NCI-H2081 (cell line): Measurements from ENCODE around the gene RMP24.
A peak's percentile ranks its signal among the peaks of the same experiment; 100 is the strongest.
"Not testable (repeated sequence)": the region's sequence is repeated elsewhere in the genome, so short reads cannot be mapped to it uniquely, and the experiment has no call there.

ENCODE experiments used
- DNase-seq, 2 experiments: peaks; one replicate each; lab custom pipeline; 2025; lab: John Stamatoyannopoulos, UW

Gene RMP24

DNA sequence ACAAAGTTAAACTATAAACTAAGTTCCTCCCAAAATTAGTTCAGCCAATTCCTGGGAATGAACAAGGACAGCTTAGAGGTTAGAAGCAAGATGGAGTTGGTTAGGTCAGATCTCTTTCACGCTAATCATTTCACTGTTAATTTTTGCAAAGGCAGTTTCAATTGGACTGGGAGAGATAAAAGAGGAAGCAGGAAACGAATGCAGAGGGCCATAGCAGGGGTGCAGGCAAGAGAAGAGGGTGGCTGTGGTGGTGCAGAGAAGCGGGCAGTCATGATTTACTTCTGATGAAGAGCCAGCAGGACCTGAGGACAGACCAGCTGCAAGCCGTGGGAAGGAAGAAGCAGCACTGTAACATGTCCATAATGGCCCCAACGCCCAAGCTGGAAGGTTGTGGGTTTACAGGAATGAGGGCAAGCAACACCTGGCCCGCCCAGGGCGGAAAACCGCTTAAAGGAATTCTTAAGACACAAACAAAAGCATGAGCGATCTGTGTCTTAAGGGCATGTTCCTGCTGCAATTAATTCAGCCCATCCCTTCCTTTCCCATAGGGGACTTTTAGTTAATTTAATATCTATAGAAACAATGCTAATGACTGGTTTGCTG lies 4.1 kb upstream of the RMP24 start:
- DNase-seq = no peak

DNA sequence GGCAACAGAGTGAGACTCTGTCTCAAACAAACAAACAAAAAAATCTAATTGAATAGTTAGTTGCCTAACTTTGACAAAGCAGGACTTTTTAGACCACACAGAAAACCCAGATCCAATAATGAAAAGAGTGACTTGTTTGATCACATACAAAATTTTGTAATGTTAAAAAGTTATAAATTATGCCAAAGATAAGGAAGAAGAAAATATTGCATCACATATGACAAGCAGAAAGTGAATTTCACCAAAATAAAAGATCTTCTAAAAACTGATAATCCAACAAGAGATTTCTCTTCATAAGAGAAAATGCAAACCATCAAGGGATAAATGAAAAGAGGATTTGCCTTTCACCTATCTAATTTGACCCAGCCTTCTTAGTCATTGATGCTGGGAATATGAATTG lies 2.8 kb upstream of the RMP24 start:
- DNase-seq = no peak

DNA sequence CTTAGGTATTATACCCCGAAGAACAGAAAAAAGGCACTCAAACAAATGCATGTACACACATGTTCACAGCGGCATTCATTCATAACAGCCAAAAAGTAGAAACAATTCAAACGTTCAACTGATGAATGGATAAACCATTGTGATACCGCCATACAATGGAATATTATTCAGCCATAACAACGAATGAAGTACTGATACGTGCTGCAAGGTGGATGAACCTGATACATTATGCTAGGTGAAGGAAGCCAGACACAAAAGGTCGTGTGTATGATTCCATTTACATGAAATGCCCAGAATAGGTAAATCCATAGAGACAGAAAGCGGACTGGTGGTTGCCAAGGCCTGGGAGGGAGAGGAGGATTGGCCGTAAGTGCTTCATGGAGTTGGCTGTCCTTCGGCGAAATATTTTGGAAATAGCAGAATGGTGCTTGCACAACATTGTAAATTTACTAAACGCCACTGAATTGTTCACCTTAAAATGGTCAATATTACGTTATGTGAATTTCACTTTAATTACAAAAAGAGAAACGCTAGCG lies 750 bp upstream of the RMP24 start:
- DNase-seq = peak; percentile 25 to 34

DNA sequence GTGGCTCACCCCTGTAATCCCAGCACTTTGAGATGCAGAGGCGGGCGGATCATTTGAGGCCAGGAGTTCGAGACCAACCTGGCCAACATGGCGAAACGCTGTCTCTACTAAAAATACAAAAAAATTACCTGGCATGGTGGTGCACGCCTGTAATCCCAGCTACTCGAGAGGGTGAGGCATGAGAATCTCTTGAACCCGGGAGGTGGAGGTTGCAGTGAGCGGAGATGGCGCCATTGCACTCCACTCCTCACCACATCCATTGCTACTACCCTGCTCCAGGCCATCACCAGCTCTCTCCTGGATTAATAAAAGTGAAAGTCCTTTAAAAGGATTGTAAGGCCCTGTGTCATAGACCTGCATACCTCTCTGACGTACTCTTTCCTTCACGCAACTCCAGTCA lies 1.2 kb downstream of the RMP24 start:
- no peak for DNase-seq

GRCh38 chr18:35974181-35974580 lies 1.7 kb downstream of the RMP24 start:
- no peak for DNase-seq

DNA sequence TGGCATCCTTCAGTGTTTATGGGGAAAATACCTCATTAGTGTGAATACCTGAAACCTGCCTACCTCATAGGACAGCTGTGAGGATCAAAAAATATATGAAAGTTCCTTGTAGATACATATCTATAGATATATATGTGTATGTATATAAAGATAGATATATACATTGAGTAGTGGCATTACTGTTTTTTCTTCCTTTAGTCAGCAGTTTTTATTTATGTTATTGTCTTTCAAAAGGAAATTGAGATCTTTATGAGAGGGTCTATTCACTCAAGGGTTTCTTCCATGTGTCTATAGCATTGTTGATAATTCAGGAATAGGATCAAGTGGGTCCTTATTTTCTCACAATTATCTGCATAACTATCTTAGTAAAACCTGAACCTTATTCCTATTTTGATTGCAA lies 6.6 kb downstream of the RMP24 start:
- DNase-seq = no peak

GRCh38 chr18:35982409-35983114 lies 10.1 kb downstream of the RMP24 start:
- no peak for DNase-seq

GRCh38 chr18:35983147-35983546 lies 10.7 kb downstream of the RMP24 start:
- no peak for DNase-seq

GRCh38 chr18:35983818-35984217 lies 11.3 kb downstream of the RMP24 start:
- DNase-seq = no peak

DNA sequence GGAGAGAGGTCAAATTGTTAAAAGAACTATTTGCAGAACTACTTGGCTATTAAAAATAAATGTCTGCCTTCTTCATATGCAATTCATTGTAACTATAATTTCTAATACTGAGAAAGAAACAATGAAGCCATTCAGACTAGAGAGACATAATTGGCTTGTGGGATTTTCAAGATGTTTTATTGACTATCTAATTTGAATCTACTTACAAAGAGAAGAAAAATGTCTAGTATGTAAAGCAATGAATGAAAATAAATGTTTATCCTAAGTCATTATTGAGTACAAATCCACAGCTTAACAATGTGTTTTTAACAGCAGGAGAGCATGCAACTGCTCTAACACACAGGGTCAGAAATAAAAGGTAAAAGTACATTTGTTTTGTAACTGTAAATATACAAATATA lies 19.2 kb downstream of the RMP24 start:
- no peak for DNase-seq

DNA sequence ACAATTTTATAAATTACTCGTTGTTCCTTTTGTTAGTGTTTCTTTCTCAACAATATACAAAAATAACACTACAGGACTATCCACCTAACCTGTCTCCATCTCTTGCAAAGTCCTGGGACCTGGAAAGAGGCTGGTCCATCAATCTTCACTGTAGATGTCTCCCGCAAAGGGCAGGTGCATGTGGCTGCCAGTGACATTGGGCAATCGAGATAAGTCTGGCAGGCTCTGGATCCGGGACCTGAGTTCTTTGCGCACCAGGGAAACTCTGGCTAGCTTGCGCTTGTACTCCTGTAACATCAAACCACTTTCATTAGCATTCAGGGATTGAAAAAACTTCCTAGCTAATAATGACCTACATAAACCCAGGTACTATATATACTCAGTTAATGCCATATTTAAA lies 20.5 kb downstream of the RMP24 start:
- no peak for DNase-seq

GRCh38 chr18:35998967-35999366 lies 26.5 kb downstream of the RMP24 start:
- no peak for DNase-seq

- no peak for DNase-seq
These were observed 27.4 kb downstream of the RMP24 start for GRCh38 chr18:35999925-36000324.

- no peak for DNase-seq
These were observed 34.5 kb downstream of the RMP24 start for GRCh38 chr18:36006997-36007396.

GRCh38 chr18:36009214-36009613 lies 36.7 kb downstream of the RMP24 start:
- no peak for DNase-seq

DNA sequence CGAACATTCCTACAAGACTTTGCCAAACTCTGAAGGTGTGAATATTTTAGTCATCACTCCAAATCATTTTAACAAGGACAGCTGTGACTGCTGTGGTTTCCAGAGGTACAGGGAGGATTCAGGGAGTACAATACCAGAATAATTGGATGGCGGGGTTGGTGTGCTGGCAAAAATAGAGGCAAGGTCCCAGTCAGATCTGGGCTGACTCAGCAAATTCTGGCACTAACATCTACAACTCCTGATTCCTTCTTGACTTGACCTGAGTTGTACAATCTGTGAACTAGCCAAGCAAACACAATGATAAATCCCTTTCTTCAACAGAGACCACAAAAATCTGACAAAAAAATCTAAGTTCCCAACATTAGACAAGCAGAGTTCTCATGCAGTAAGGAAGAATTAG lies 40.4 kb downstream of the RMP24 start:
- DNase-seq = no peak

DNA sequence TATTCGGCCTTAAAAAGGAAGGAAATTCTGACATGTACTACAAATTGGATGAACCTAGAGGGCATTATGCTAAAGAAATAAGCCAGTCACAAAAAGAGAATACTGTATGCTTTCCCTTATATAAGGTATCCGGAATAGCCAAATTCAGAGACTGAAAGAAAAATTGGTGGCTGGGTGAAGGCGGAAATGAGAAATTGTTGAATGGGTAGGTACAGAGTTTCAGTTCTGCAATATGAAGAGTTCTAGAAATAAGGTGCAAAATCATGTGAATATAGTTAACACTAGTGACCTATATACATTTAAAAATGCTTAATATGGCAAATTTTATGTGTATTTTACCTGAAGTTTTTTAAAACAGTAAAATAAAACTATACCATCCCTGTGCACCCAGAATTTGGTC lies 43.1 kb downstream of the RMP24 start:
- DNase-seq = no peak

DNA sequence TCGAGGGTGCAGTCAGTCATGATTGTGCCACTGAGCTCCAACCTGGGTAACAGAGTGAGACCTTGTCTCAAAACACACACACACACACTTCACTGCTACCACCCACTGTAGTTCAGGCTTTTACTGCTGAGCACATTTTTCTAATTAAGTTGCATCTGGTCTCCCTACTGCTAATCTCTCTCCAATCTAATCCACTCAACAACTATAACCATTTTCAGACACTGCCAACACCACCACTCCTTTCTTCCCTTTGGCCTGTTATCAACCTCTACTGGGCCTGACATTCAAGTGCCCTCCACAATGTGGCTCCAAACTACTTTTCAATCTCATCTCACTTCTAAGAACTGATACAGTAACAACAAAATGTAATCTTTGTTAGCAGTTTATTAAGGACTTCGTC lies 44.8 kb downstream of the RMP24 start:
- no peak for DNase-seq

GRCh38 chr18:36020174-36020711 lies 47.8 kb downstream of the RMP24 start:
- DNase-seq = no peak

- DNase-seq = no peak
These were observed 50.9 kb downstream of the RMP24 start for GRCh38 chr18:36023336-36023735.

- DNase-seq = not testable (repeated sequence)
These were observed 51.8 kb downstream of the RMP24 start for GRCh38 chr18:36024241-36024640.

DNA sequence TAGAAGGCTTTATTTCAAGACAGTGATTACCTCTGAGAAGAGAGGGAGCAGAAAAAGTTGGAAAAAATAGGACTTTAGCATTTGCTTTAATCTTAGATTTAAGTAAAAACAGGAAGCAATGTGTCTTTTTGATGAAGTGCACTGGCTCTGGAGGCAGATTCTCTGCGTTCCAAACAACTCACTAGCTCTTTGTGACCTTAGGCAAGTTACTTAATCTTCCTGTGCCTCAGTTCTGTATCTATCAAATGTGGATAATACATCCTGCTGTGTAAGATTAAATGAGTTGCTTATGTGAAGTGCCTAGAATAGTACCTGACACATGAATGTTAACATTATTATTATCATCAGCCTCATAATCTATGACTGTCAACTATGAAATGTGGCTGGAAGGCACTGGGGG lies 52.5 kb downstream of the RMP24 start:
- no peak for DNase-seq

- no peak for DNase-seq
These were observed 56.4 kb downstream of the RMP24 start for GRCh38 chr18:36028859-36029258.
